GM06990 (cell line): ENCODE data around the gene ZNF579.

Source experiments
- DNase-seq: peaks from one replicate; pipeline ENCODE4 v3.0.0-alpha.2; 2011; ENCODE audit not compliant: insufficient read length; ENCODE audit errors: extremely low read depth
- H3K27me3 ChIP-seq: replicated peaks from 2 replicates; pipeline ENCODE4 v1.6.0; 2011; ENCODE audit warnings: low read length; ENCODE audit not compliant: control insufficient read depth, insufficient read depth
- H3K36me3 ChIP-seq: 2 replicates; pipeline ENCODE4 v1.5.1; 2011; ENCODE audit warnings: low read length; ENCODE audit not compliant: control insufficient read depth, insufficient read depth
- H3K4me3 ChIP-seq: replicated peaks from 2 replicates; pipeline ENCODE4 v1.5.1; 2011; ENCODE audit warnings: low read depth, mild to moderate bottlenecking, control low read depth, low read length
- TF ChIP-seq, protein P1 (sequence below): IDR thresholded peaks from 2 replicates; pipeline ENCODE4 v1.5.1; 2011; ENCODE audit warnings: low read length, control low read depth, mild to moderate bottlenecking, inconsistent platforms; ENCODE audit not compliant: insufficient read depth, poor library complexity, severe bottlenecking

Gene ZNF579

DNA sequence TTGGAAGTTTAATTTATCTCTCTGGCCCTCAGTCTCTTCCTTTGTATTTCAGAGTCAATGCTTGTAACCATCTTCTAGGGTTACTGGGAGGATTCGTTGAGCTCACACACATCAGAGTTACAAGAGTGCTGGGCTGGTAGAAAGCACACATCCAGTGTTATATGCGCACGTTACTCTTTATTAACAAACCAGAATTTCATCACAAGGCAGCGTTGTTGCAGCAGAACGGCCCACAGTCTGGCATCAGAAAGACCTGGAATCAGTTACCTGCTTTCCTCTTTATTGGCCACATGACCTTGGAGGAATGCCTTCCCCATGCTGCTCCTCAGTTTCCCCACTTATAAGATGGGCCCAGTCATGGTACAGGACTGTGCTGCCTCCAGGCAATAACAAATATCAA is 28.7 kb upstream of the ZNF579 start:
- H3K36me3 ChIP-seq, result peaks cover 3% of the 10 kb centered on the region; the same call in 1 of the 2 replicates
- DNase-seq, result no peak
- TF ChIP-seq, protein P1, sequence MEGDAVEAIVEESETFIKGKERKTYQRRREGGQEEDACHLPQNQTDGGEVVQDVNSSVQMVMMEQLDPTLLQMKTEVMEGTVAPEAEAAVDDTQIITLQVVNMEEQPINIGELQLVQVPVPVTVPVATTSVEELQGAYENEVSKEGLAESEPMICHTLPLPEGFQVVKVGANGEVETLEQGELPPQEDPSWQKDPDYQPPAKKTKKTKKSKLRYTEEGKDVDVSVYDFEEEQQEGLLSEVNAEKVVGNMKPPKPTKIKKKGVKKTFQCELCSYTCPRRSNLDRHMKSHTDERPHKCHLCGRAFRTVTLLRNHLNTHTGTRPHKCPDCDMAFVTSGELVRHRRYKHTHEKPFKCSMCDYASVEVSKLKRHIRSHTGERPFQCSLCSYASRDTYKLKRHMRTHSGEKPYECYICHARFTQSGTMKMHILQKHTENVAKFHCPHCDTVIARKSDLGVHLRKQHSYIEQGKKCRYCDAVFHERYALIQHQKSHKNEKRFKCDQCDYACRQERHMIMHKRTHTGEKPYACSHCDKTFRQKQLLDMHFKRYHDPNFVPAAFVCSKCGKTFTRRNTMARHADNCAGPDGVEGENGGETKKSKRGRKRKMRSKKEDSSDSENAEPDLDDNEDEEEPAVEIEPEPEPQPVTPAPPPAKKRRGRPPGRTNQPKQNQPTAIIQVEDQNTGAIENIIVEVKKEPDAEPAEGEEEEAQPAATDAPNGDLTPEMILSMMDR, result no peak

DNA sequence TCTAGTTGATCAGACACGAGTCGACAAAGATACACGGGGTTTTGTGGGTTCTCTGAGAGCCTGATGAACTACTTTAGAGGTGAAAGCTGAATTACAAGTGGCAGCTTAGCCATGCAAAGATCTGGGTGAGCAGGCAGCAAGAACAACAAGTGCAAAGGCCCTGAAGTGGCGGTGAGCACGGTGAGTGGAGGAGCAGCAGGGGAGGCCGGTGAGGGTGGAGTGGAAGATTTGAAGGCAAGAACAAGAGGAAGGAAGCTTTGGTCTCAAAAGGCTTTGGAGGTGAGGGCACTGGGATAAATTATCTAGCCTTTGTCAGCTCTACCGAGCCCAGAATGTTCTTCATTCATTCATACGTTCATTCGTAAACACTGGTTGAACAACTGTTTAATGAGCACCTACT is 26.2 kb upstream of the ZNF579 start:
- TF ChIP-seq, protein P1, result no peak
- no peak for DNase-seq
- Histone ChIP-seq H3K4me3 (peak overlapping the region; percentile 90), H3K36me3 (peaks cover 7% of the 10 kb centered on the region), H3K27me3 (no peaks in the 10 kb centered on the region)

More for the DNA sequence above, 28.7 kb upstream of the ZNF579 start:
- H3K27me3 ChIP-seq, result no peaks in the 10 kb centered on the region
- no peak overlapping the region for H3K4me3 ChIP-seq

DNA sequence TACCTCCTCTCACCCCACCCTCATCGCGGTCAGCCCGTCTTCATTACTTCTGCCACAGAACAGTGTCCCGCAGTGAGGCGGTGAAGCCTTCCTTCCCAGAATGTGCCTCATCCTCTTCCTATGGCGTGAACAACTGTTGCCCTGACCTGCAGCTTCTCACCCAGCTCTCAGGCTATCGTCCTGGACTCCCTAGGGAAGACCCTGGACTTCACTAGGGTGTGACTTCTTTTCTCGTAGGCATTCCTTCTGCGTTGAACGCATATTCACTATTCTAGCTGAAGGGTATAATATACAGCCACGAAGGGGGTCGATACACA is 25.8 kb upstream of the ZNF579 start:
- Histone ChIP-seq H3K4me3 (peak overlapping the region; percentile 90), H3K36me3 (peaks cover 7% of the 10 kb centered on the region), H3K27me3 (no peaks in the 10 kb centered on the region)
- TF ChIP-seq, protein P1, result no peak
- no peak for DNase-seq

DNA sequence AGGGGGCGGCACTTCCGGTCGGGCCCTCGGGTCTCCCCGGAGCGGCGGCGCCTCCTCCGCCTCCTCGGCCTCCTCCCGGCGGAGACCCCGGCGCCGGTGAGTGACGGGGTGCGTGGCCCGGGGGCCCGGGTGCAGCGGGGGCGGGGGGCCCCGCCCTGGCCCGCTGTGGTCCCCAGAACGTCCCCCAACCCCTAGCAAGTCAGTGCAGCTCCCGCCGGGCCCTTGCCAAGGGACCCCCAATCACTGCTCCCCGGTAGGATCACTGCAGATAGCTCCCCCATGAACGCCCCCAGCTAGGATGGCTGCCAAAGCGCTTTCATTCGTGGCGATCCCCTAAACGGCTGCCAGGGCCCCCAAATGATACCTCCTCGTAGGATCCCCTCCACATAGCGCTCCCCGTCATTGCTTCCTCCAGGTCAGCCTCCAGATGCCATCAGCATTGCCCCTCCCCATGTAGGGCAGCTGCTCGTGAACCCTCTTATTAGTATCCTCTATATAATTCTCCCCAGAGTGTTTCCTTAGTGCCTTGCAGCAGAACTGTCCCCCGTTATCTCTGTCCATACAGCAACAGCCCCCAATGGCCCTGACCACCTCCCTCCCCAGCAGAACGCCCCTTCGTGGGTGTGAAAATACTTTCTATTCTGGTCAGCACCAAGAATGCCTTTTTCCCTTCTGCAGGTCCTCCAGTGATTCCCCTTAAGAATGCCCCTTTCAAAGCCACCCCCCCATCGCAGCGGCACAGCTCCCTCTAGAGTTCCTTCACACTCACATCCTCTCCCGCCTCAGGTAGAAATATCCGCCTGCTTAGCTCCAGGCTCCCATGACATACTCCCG is 25.2 kb upstream of the ZNF579 start, which contains the start of gene ZNF865:
ZNF865 (plus strand) TSS at position 11 of the 834 bp plus-strand sequence. CDS start 7,972 bp downstream, outside the sequence.
- peak; percentile 70 for DNase-seq
- H3K27me3 ChIP-seq, result no peaks in the 10 kb centered on the region
- H3K4me3 ChIP-seq, result peak within 1 kb of the TSS; percentile 90
- H3K36me3 ChIP-seq, result peaks cover 7% of the 10 kb centered on the region
- TF ChIP-seq, protein P1, result peak; percentile 84

DNA sequence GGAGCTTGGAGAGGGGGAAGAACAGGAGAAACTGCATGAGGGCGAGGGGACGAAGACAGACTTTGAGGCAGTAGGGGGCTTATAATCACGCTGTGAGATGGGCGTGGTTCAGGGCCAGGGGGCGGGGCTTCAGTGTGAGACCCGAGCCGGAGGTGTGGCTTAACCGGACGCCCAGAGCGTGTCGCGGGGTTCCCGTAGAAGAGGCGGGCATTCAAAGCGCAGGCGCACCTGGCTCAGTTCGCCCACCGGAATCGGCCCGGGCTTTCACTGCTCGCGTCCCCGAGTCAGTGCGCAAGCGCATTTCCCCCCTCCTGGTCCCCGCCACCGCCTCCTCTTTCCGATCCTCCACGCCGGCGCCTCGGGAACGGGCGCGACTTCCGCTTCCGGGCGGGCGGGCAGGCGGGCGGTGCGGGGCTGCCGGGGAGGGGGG is 24.6 kb upstream of the ZNF579 start:
- TF ChIP-seq, protein P1, result no peak
- Histone ChIP-seq H3K27me3 (no peaks in the 10 kb centered on the region), H3K4me3 (peak overlapping the region; percentile 90), H3K36me3 (peaks cover 7% of the 10 kb centered on the region)
- DNase-seq, result peak; percentile 98
